Measurements from ENCODE around the gene AMPD3. TPM values are rescaled to one million over a fixed set of nuclear protein-coding genes. Genes with fewer than 3 reads are reported as not detected.
A peak's percentile ranks its signal among the peaks of the same experiment; 100 is the strongest.

Gene AMPD3
- total RNA-seq, 2 experiments from 2014 or later: 13.2 to 14.1 TPM

DNA sequence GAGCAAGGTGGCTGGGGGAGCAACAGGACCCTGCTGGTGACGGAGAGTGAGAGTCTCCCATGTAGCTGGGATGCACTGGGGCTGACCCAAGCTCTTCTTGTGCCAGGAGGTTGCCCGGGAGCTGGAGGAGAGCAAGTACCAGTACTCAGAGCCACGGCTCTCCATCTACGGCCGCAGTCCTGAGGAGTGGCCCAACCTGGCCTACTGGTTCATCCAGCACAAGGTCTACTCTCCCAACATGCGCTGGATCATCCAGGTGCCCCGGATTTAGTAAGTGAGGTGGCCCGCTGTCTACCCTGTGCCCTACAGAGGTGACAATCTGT is 40.4 kb downstream of the AMPD3 start:
- ATAC-seq (ENCODE audit: poor library complexity): no peak
- POLR2A ChIA-PET: no interaction called here

DNA sequence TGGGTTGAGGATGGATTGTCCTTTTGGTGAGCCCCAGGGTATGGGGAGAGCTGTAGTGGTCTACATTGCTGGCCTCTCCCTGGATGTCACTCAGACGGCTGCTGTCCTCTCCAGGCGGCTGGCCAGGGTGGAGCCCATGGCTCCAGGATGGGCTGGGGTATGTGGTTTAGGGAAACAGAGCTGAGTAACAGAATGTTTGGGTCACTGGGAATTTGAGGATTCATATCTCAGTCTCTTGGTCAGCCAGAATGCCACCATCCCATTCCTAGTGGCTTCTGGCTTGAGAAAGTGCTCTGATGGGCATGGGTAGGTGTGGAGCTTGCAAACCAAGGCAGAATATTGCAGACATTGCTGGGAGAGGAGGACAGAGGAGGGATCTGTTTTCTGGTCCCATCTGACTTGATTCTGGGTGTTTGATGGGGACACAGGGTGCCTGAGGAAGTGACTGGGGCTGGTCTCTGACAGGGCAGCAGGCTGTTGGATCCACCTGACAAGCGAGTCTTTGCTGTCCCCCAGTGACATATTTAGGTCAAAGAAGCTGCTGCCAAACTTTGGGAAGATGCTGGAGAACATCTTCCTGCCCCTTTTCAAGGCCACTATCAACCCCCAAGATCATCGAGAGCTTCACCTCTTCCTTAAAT is 41.4 kb downstream of the AMPD3 start:
- Mint-ChIP-seq H3K36me3 (ENCODE audit: low read depth) (peaks cover 94% of the 10 kb centered on the region), H3K27me3 (no peaks in the 10 kb centered on the region), H3K4me1 (ENCODE audit: low read depth) (no peaks in the 10 kb centered on the region), H3K27ac (no peak overlapping the region), H3K9me3 (no peaks in the 10 kb centered on the region), H3K4me3 (no peak overlapping the region)
- no peaks in the 10 kb centered on the region for H3K27me3 ChIP-seq (ENCODE audit: control insufficient read depth in 1 of 2, insufficient read depth in 2 of 2, low read length in 2 of 2)
- H3K27ac ChIP-seq (ENCODE audit: low read depth in 1 of 2, low read length in 2 of 2): no peak overlapping the region
- peaks cover 88% of the 10 kb centered on the region for H3K36me3 ChIP-seq (ENCODE audit: insufficient read depth, low read length)
- DNase-seq: no peak
- ChIA-PET CTCF (interaction anchor here (1.2 kb wide), 1 partner anchor 91 kb away, joined by 3 read pairs; no protein-coding TSS in a partner anchor), POLR2A (no interaction called here)
- TF ChIP-seq CTCF (IDR thresholded peaks at IDR 0.05): no peak
- intact Hi-C loops (cut with DNase I, micrococcal nuclease): no loop called here
- no peaks in the 10 kb centered on the region for H3K4me1 ChIP-seq (ENCODE audit: insufficient read depth, low read length)
- no peak for ATAC-seq (ENCODE audit: poor library complexity)
- no peaks in the 10 kb centered on the region for H3K9me3 ChIP-seq (ENCODE audit: control insufficient read depth in 1 of 2, insufficient read depth in 1 of 2, low read length in 2 of 2)
- H3K4me3 ChIP-seq (ENCODE audit: low read length): no peak overlapping the region

More for the DNA sequence above, 40.4 kb downstream of the AMPD3 start:
- Mint-ChIP-seq H3K9me3 (no peaks in the 10 kb centered on the region), H3K27ac (no peak overlapping the region), H3K4me1 (ENCODE audit: low read depth) (no peaks in the 10 kb centered on the region), H3K27me3 (no peaks in the 10 kb centered on the region), H3K36me3 (ENCODE audit: low read depth) (peaks cover 94% of the 10 kb centered on the region), H3K4me3 (no peak overlapping the region)
- Histone ChIP-seq H3K4me3 (ENCODE audit: low read length) (no peak overlapping the region), H3K4me1 (ENCODE audit: insufficient read depth, low read length) (no peaks in the 10 kb centered on the region), H3K27ac (ENCODE audit: low read depth in 1 of 2, low read length in 2 of 2) (no peak overlapping the region), H3K27me3 (ENCODE audit: control insufficient read depth in 1 of 2, insufficient read depth in 2 of 2, low read length in 2 of 2) (no peaks in the 10 kb centered on the region), H3K36me3 (ENCODE audit: insufficient read depth, low read length) (peaks cover 88% of the 10 kb centered on the region), H3K9me3 (ENCODE audit: control insufficient read depth in 1 of 2, insufficient read depth in 1 of 2, low read length in 2 of 2) (no peaks in the 10 kb centered on the region)
- CTCF ChIA-PET: interaction anchor here (0.6 kb wide), 1 partner anchor 15 kb away, joined by 3 read pairs; no protein-coding TSS in a partner anchor
- no peak for DNase-seq
- no peak for TF ChIP-seq CTCF (IDR thresholded peaks at IDR 0.05)
- intact Hi-C loops (cut with DNase I, micrococcal nuclease): no loop called here

DNA sequence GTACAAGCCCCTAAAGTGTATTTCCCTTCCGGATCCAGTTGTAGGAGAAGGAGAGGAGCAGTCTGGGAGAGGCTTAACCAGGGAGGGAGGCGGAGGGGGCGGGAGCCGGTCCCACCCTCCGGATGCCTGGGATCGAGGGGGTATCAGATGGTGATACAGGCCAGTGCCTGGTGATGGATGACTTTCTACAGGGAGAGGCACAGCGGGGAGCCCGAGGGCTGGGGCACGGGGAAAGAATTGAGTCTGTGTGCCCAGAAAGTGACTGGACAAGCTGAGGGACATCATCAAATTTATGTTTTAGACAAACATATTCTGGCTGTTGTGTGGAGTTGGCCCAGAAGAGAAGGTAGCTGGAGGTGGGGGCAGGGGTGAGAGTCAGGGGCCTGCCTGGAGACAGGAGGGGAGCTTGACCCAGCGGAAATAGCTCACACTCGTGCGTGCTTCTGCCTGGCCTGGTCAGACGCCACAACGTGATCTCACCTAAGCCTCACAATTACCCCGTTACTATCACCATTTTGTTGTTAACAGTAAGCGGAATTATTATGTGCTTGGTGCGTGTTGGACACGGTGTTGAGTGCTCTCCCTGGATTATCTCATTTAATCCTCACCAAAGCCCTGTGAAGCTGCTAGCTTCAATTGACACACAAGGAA is 42.4 kb downstream of the AMPD3 start:
- intact Hi-C loops (cut with DNase I, micrococcal nuclease): no loop called here
- Histone ChIP-seq H3K4me3 (ENCODE audit: low read length) (no peak overlapping the region), H3K27ac (ENCODE audit: low read depth in 1 of 2, low read length in 2 of 2) (no peak overlapping the region), H3K4me1 (ENCODE audit: insufficient read depth, low read length) (no peaks in the 10 kb centered on the region), H3K27me3 (ENCODE audit: control insufficient read depth in 1 of 2, insufficient read depth in 2 of 2, low read length in 2 of 2) (no peaks in the 10 kb centered on the region), H3K36me3 (ENCODE audit: insufficient read depth, low read length) (peaks cover 87% of the 10 kb centered on the region), H3K9me3 (ENCODE audit: control insufficient read depth in 1 of 2, insufficient read depth in 1 of 2, low read length in 2 of 2) (no peaks in the 10 kb centered on the region)
- H3K9me3 Mint-ChIP-seq: no peaks in the 10 kb centered on the region
- H3K4me3 Mint-ChIP-seq: no peak overlapping the region
- H3K27ac Mint-ChIP-seq: no peak overlapping the region
- CTCF ChIA-PET: interaction anchor here (1.2 kb wide), 1 partner anchor 92 kb away, joined by 3 read pairs; no protein-coding TSS in a partner anchor
- peaks cover 94% of the 10 kb centered on the region for H3K36me3 Mint-ChIP-seq (ENCODE audit: low read depth)
- ATAC-seq (ENCODE audit: poor library complexity) (no peak), DNase-seq (peak in 1 of 14 experiments; percentile 21)
- POLR2A ChIA-PET: no interaction called here
- TF ChIP-seq CTCF (IDR thresholded peaks at IDR 0.05): no peak
- H3K27me3 Mint-ChIP-seq: no peaks in the 10 kb centered on the region
- H3K4me1 Mint-ChIP-seq (ENCODE audit: low read depth): no peaks in the 10 kb centered on the region

Data from CD4-positive, alpha-beta T cell (primary cell).